HG03354 (cell line): ENCODE measurements around the gene NSF.
A peak's percentile ranks its signal among the peaks of the same experiment; 100 is the strongest.

Source experiments
- ATAC-seq: cut with Tn5 transposase; IDR thresholded peaks from one replicate; pipeline ENCODE4 v1.9.1; 2021; ENCODE audit warnings: mild to moderate bottlenecking; ENCODE audit not compliant: unreplicated experiment, poor library complexity, severe bottlenecking

Gene NSF

GRCh38 chr17:46770818-46771560 is 180.5 kb downstream of the NSF start:
- peak; percentile 43 for ATAC-seq

- ATAC-seq, result peak; percentile 39
Observed at GRCh38 chr17:46771561-46772474, 181.3 kb downstream of the NSF start.

GRCh38 chr17:46772475-46773220 is 182.2 kb downstream of the NSF start:
- no peak for ATAC-seq

- no peak for ATAC-seq
Observed at GRCh38 chr17:46773221-46773605, 182.7 kb downstream of the NSF start.

- ATAC-seq, result no peak
Observed at GRCh38 chr17:46773676-46774075, 183.2 kb downstream of the NSF start.

- no peak for ATAC-seq
Observed at GRCh38 chr17:46774108-46774737, 183.8 kb downstream of the NSF start.

GRCh38 chr17:46776298-46777005 is 186.0 kb downstream of the NSF start:
- ATAC-seq, result no peak

GRCh38 chr17:46777943-46778915 is 187.8 kb downstream of the NSF start:
- no peak for ATAC-seq

- no peak for ATAC-seq
Observed at GRCh38 chr17:46780003-46780373, 189.5 kb downstream of the NSF start.

GRCh38 chr17:46782250-46782953 is 191.9 kb downstream of the NSF start:
- ATAC-seq, result no peak

- no peak for ATAC-seq
Observed at GRCh38 chr17:46783031-46783593, 192.6 kb downstream of the NSF start.

GRCh38 chr17:46785696-46786095 is 195.2 kb downstream of the NSF start:
- ATAC-seq, result no peak

GRCh38 chr17:46787478-46787877 is 197.0 kb downstream of the NSF start:
- no peak for ATAC-seq

- ATAC-seq, result no peak
Observed at GRCh38 chr17:46788300-46788699, 197.8 kb downstream of the NSF start.

GRCh38 chr17:46788796-46789195 is 198.3 kb downstream of the NSF start:
- ATAC-seq, result no peak

- no peak for ATAC-seq
Observed at GRCh38 chr17:46789610-46790009, 199.1 kb downstream of the NSF start.

GRCh38 chr17:46790216-46790615 is 199.7 kb downstream of the NSF start:
- no peak for ATAC-seq
